ENCODE data around the gene FAM222A. TPM values are rescaled to one million over a fixed set of nuclear protein-coding genes. Genes with fewer than 3 reads are reported as not detected.
A peak's percentile ranks its signal among the peaks of the same experiment; 100 is the strongest.

The FAM222A gene
- total and polyA plus RNA-seq, 2 of the 8 experiments (the other 6 are each of a cell fraction or from before 2014, with no cell fraction given) = 0.94 to 1.1 TPM

DNA sequence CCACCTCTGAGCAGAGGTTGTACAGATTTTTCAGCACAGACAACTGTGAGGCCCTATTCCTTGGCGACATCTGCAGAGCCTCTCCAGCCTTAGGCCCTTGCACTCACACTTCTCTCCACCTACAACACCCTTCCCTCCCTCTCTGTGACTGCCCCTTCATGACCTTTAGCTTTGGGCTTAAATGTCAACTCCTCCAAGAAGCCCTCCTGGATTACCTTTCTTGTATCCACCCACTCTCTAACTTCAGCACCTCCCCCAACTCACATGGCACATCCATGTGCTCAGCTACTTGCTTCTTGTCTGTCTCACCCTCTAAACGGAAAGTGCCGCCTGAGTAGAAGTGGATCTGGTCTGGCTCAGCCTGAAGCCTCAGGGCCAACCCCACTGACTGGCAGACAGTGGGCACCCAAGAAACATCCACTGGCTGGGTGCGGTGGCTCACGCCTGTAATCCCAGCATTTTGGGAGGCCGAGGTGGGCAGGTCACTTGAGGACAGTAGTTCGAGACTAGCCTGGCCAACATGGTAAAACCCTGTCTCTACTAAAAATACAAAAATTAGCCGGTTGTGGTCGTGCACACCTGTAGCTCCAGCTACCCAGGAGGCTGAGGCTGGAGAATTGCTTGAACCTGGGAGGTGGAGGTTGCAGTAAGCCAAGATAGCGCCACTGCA, 97.5 kb downstream of the FAM222A start:
- Histone ChIP-seq H4K5ac (ENCODE audit: insufficient read length, low read depth, low read length) (no peak overlapping the region), H3K23me2 (ENCODE audit: low read depth, low read length) (peaks cover 23% of the 10 kb centered on the region; the same call in 1 of the 2 replicates), H3K27ac (ENCODE audit: low read depth, low read length) (no peak overlapping the region), H3K4me3 (ENCODE audit: extremely low read depth in 1 of 4, insufficient read depth in 2 of 4, low read depth in 3 of 4, low read length in 4 of 4) (no peak overlapping the region), H2BK120ac (replicated peaks; ENCODE audit: low read depth, low read length) (no peak overlapping the region), H3K36me3 (ENCODE audit: control insufficient read depth in 2 of 4, insufficient read depth in 4 of 4, low read length in 3 of 4) (no peaks in the 10 kb centered on the region), H3K56ac (replicated peaks; ENCODE audit: insufficient read length, low read depth, low read length) (no peak overlapping the region), H2BK15ac (ENCODE audit: low read length) (no peak overlapping the region), H3K4me2 (ENCODE audit: insufficient read depth in 1 of 2, low read depth in 2 of 2, low read length in 2 of 2) (no peak overlapping the region), H3K27me3 (replicated peaks in 1 of 4; ENCODE audit: control insufficient read depth in 3 of 4, extremely low read depth in 1 of 4, insufficient read depth in 3 of 4, low read length in 3 of 4) (no peaks in the 10 kb centered on the region), H2AK5ac (ENCODE audit: low read depth, low read length) (no peak overlapping the region), H3K14ac (ENCODE audit: insufficient read length) (no peak overlapping the region), H3K4me1 (replicated peaks in 1 of 4; ENCODE audit: control insufficient read depth in 3 of 4, insufficient read depth in 4 of 4, low read length in 3 of 4) (no peaks in the 10 kb centered on the region; a peak in 1 of 7 replicates), H3K79me2 (ENCODE audit: control insufficient read depth in 1 of 2, insufficient read depth in 2 of 2, low read length in 2 of 2) (no peaks in the 10 kb centered on the region), H4K8ac (ENCODE audit: extremely low read depth, insufficient read depth, low read length) (no peak overlapping the region), H3K23ac (ENCODE audit: insufficient read length) (no peak overlapping the region), H4K20me1 (replicated peaks in 1 of 2; ENCODE audit: control insufficient read depth in 1 of 2, insufficient read depth in 2 of 2, low read length in 2 of 2) (peaks cover 0 to 18% of the 10 kb centered on the region in 2 experiments), H3K9ac (replicated peaks in 1 of 4; ENCODE audit: extremely low read depth in 1 of 4, low read depth in 3 of 4, low read length in 3 of 4) (no peak overlapping the region), H2BK5ac (ENCODE audit: low read depth, low read length) (no peak overlapping the region), H4K91ac (replicated peaks; ENCODE audit: insufficient read length, low read length) (no peak overlapping the region), H2AFZ (ENCODE audit: low read length) (no peak overlapping the region), H3K79me1 (ENCODE audit: low read depth, low read length) (no peaks in the 10 kb centered on the region), H2BK12ac (ENCODE audit: low read depth, low read length) (0 out of 2 replicates have a peak overlapping the region, but pooled peaks have one; percentile 9), H2BK20ac (ENCODE audit: low read length) (no peak overlapping the region), H3K4ac (replicated peaks; ENCODE audit: insufficient read length, low read depth, low read length) (no peak overlapping the region), H3K9me3 (ENCODE audit: insufficient read depth in 2 of 2, low read depth in 1 of 2, low read length in 1 of 2) (0 out of 4 replicates have a peak, but pooled peaks cover 0 to 5% of the 10 kb centered on the region in 2 experiments), H3K18ac (ENCODE audit: extremely low read depth, low read length) (peak overlapping the region; percentile 71; the same call in 1 of the 2 replicates)
- POLR2A ChIA-PET (ENCODE audit: partially characterized antibody) = interaction anchor here (0.6 kb wide), 1 partner anchor 1274 kb away, joined by 3 read pairs; no protein-coding TSS in a partner anchor
- DNase-seq (ENCODE audit: low read depth in 1 of 2, low spot score in 2 of 2) = no peak
- CTCF ChIA-PET (ENCODE audit: partially characterized antibody) = interaction anchor here (1.1 to 2.7 kb wide), 7 partner anchors 19 to 122 kb away, joined by 3 to 13 read pairs (median 5); no protein-coding TSS in a partner anchor
- WGBS, 2 experiments (ENCODE audit: extremely low coverage in 1 of 2, insufficient coverage in 1 of 2, insufficient read length in 1 of 2, insufficient replicate concordance in 2 of 2, low coverage in 1 of 2, low lambda C conversion rate in 2 of 2, missing lambda C conversion rate in 1 of 2) = 92% methylated on average over 10 of the region's 10 CpGs; no CpG with 5 or more reads in 1 of the 2 experiments
- no peak for FAIRE-seq
- TF ChIP-seq RAD21 (IDR thresholded peaks at IDR 0.05 in 1 of 2, conservative IDR thresholded peaks at IDR 0.05 in 1 of 2; ENCODE audit: low read depth in 2 of 2, low read length in 2 of 2) (no peak), ZNF274 (IDR thresholded peaks at IDR 0.05; ENCODE audit: borderline replicate concordance, extremely low read depth, low read length) (no peak), TBP (IDR thresholded peaks at IDR 0.05; ENCODE audit: low read depth, low read length) (no peak), BACH1 (IDR thresholded peaks at IDR 0.05; ENCODE audit: low read length) (no peak), BCL11A (IDR thresholded peaks at IDR 0.05; ENCODE audit: low read depth in 2 of 2, low read length in 2 of 2) (no peak), POU5F1 (IDR thresholded peaks at IDR 0.05; ENCODE audit: low read depth, low read length) (no peak), EGR1 (IDR thresholded peaks at IDR 0.05; ENCODE audit: borderline replicate concordance, low read depth, low read length) (no peak)
- TF ChIP-seq, protein P1, sequence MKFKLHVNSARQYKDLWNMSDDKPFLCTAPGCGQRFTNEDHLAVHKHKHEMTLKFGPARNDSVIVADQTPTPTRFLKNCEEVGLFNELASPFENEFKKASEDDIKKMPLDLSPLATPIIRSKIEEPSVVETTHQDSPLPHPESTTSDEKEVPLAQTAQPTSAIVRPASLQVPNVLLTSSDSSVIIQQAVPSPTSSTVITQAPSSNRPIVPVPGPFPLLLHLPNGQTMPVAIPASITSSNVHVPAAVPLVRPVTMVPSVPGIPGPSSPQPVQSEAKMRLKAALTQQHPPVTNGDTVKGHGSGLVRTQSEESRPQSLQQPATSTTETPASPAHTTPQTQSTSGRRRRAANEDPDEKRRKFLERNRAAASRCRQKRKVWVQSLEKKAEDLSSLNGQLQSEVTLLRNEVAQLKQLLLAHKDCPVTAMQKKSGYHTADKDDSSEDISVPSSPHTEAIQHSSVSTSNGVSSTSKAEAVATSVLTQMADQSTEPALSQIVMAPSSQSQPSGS (IDR thresholded peaks at IDR 0.05; ENCODE audit: low read length) = no peak
